A204.1 (cell line): ENCODE data around the gene IFNL1.
"Not testable (repeated sequence)": the region's sequence is repeated elsewhere in the genome, so short reads cannot be mapped to it uniquely, and the experiment has no call there.

Experiments
- FAIRE-seq: peaks from 2 replicates; lab custom pipeline; 2012; peaks lifted over from hg19 to GRCh38; lab: Jason Lieb, UNC

IFNL1 gene

DNA sequence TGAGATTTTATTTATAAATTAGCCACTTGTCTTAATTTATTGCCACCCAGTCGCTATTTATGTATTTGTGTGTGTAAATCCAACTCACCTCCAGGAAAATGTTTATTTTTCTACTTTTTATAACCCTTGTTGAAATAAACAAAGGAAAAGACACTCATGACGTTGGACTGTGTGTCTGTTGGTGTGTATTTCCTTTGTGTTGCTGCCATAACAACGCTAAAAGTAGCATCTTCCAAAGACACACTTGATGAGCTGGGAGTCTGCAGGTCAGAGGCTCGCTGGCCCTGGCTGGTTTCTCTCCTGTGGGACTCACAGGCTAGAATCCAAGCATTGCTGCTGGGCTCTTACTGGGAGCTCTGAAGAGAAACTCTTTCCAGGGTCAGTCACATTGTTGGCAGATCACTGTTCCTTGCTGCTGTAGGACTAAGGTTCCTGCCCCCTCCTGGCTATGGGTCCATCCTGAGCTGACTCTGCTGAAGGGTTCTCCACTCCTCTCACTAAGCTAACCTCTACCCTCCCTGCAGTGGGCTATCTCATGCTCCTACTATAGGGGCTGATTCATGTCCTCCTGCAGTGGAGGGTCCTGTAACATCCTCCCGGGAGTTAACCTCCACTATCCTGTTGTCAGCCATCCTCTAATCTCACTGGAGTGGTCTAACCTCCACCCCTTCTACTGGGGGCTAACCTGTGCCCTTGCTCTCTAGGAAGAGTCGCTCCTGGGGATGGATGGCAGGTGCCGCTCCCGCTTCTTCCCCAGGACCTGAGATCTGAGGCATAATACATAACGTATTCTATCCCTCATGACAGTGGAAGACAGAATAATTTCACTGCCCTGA, 26.0 kb upstream of the IFNL1 start:
- no peak for FAIRE-seq

GRCh38 chr19:39273859-39274258, 22.3 kb upstream of the IFNL1 start:
- FAIRE-seq: not testable (repeated sequence)

DNA sequence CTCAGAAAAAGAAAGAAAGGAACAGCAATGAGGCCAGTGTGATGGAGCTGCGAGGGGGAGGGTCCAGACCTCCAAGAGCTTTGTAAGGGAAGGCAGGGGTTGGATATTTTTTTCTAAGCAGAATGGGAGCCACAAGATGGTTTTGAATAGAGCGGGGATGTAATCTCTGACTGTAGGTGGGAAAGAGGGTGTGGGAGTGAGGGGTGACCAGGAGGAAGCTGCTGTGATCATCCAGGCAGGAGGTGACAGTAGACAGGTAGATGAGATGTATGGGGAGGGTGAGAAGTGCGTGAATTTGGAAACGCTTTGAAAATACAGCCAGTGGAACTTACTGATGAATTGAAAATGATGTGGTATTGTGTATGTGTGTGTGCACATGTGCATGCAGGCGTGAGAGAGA, 20.6 kb upstream of the IFNL1 start:
- no peak for FAIRE-seq

DNA sequence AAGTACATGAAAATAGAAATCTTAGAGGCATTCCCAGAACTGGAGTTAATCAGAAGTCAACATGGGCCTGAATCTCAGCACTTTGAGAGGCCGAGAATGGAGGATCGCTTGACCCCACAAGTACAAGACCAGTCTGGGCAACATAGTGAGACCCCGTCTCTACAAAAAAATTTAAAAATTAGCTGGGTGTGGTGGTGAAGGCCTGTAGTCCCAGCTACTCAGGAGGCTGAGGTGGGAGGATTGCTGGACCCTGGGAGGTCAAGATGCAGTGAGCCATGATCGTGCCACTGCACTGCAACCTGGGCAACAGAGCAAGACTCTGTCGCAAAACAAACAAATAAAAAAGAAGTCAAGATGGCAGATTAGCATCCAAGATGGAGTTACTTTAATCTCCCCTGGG, 19.5 kb upstream of the IFNL1 start:
- no peak for FAIRE-seq

GRCh38 chr19:39277598-39277997, 18.6 kb upstream of the IFNL1 start:
- no peak for FAIRE-seq

DNA sequence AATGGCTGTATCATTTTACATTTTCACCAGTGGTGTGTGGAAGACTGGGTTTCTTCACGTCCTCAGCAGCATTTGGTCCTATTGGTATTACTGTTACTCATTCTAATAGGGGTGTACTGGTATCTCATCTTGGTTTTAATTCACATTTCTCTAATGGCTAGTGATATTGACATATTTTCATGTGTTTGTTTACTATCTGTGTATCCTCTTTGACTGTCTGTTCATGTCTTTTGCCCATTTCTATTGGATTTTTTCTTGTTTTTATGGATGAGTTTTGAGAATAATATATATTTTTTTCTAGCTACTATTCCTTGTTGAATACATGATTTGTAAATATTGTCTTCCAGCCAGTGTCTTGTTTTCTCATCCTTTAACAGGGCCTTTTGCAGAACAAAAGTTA, 14.2 kb upstream of the IFNL1 start:
- no peak for FAIRE-seq

DNA sequence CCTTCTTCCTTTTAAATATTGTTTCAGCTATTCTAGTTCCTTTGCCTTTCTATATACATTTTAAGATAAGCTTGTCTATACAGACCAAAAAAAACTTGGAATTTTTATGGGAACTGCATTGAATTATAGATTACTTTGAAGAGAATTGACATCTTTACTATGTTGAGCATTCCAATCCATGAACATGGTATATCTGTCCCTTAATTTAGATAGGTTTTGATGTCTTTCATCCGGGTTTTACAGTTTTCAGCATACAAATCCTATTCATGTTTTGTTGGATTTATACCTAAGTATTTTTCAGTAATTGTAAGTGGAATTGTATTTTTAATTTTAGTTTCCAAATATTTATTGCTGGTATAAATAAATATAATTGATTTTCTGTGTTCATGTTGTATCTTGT, 12.2 kb upstream of the IFNL1 start:
- peak; percentile 3 for FAIRE-seq

DNA sequence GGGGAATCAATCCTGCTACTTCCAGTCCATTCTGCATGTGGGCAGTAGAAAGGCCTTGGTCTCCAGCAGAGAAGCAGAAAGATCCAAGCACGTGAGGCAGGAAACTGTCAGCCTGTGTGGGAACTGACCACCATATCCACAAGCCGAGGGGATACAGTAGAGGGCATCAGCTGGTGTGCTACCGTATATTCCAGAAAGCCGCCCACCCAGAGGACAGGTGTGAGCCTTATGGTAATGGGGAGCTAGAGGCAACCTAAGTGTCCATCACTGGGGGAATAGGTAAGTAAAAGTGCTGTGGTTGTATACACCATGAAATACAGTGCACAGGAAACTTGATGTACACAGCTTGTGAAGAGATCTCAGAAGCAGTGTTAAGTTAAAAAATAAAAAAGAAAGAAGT, 2.8 kb upstream of the IFNL1 start:
- no peak for FAIRE-seq

DNA sequence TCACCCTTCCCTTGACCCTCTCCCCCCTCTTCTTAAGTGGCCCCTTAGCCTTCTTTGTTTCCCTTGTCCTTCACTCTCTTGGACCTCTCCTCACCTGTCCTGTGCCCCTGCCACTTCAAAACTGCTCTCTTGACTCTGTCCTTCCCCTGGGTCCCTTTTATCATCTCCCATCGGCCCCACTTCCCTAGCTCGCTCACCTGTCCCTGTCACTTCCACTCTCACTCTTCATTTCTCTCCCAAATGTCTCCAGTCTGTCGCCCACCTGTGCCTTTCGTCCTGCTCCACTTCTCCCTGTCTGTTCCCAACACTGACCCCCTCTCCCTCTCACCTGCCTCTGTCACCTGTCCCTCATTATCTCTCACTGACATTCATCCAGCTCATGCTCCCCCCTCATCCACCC, 699 bp downstream of the IFNL1 start:
- no peak for FAIRE-seq

DNA sequence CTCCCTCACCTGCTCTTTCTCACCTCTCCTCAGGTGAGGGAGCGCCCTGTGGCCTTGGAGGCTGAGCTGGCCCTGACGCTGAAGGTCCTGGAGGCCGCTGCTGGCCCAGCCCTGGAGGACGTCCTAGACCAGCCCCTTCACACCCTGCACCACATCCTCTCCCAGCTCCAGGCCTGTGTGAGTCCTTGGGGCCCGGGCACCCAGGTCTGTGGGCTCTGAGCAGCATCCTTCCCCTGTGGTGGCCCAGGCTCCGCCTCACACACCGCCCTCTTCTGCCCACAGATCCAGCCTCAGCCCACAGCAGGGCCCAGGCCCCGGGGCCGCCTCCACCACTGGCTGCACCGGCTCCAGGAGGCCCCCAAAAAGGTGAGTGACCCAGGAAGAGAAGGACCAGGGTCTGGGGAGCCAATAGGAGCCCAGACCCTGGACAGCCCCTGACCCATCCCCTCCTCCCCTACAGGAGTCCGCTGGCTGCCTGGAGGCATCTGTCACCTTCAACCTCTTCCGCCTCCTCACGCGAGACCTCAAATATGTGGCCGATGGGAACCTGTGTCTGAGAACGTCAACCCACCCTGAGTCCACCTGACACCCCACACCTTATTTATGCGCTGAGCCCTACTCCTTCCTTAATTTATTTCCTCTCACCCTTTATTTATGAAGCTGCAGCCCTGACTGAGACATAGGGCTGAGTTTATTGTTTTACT, 1.9 kb downstream of the IFNL1 start:
- FAIRE-seq: no peak

DNA sequence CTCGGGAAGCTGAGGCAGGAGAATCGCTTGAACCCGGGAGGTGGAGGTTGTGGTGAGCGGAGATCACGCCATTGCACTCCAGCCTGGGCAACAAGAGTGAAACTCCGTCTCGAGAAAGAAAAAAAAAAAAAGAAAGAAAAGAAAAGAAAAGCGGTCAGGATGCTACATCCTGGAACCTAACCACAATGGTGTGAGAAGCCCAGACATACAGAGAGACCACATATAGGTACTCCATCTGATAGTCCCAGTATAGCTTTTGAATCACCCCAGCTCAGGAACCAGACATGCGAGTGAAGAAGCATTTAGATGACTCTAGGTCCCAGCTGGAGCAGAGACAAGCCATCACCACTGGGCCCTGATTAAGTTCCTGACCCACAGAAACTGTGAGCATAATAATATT, 3.2 kb downstream of the IFNL1 start:
- no peak for FAIRE-seq

- FAIRE-seq: no peak
Observed at GRCh38 chr19:39299832-39300231, 3.6 kb downstream of the IFNL1 start.

DNA sequence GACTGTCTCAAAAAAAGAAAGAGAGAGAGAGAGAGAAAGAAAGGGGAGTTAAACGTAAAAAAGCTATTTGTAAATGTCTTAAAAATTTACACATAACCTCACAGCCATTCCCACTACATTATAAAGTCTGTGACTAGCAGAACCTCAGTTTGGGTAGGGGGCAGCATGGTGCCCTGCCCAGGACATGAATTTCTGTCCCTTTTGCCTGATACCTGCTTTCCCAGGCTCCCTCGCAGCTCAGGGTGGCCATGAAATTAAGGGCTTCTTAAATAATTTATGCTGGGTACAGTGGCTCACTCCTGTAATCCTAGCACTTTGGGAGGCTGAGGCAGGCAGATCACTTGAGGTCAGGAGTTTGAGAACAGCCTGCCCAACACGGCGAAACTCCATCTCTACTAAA, 4.8 kb downstream of the IFNL1 start:
- FAIRE-seq: no peak

- FAIRE-seq: no peak
Observed at GRCh38 chr19:39301562-39301961, 5.4 kb downstream of the IFNL1 start.

DNA sequence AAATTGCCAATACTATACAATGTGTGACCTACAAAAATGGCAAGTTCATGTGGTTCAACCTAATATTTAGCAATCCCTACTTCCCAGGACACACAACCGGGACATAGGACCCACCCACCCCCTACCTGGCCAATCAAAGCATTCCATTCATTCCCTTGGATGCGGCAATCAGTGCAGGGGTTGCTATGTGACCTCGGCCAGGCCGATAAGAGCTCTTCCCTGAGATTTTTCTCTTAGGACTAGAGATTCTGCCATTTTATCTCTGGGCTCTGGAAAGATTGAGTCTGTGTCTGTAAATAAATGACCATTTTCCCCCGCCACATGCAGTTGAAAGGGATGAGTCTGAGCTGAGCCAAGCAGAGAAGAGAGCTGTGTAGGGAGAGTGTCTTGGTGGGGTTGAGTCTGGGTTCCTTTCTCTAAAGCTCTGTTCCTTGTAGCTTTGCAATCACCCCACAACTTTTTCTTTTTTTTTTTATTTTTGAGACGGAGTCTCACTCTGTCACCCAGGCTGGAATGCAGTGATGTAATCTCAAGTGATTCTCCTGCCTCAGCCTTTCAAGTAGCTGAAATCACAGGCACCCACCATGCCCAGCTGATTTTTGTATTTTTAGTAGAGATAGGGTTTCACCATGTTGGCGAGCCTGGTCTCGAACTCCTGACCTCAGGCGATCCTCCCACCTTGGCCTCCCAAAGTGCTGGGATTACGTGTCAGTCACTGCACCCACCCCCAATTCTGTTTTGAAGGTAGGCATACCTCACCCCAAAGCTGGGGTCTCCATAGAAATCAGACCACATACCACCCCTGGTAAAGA, 7.4 kb downstream of the IFNL1 start:
- no peak for FAIRE-seq

- no peak for FAIRE-seq
Observed at GRCh38 chr19:39304185-39304513, 7.9 kb downstream of the IFNL1 start.

DNA sequence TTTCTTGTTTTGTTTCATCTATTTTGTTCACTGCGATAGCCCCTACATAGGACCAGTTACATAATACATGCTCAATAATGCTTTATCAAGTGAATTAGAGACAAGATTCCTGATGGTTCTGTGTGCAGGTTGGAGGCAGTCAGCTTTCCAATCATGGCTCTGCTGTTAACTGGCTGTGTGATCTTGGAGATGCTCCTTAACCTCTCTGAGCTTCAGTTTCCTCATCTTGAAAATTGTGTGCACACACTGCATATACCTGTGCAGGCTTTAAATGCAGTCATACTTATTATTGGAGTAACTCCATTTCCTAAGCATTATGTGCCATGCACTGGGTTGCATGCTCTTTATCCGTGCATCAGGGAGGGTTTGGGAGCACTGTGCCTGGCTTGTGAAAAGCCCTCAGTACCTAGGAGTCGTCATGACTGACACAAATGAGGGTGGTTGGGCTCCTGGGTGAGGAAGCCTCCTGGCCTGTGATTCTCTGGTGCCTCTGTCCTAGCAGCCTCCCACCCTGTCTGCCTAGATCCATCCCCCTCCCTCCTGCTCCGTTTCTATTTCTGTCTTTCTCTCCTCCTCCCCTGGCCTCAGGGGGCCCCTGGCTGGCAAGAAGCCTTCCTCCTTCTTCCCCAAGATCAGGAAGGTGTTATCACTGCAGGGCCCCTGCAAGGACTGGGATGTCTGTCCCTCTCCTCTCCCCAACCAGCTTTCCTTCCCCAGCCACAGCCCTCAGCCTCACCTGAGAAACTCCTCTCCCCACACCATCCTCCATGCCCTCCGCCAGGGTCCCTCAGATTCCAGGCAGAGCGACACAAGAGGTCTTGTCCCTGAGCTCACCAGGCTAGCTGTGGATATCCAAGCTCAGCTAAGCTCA, 8.7 kb downstream of the IFNL1 start:
- no peak for FAIRE-seq

GRCh38 chr19:39306075-39306474, 9.9 kb downstream of the IFNL1 start:
- FAIRE-seq: no peak

GRCh38 chr19:39307046-39307821, 11.0 kb downstream of the IFNL1 start:
- no peak for FAIRE-seq

GRCh38 chr19:39307822-39308530, 11.8 kb downstream of the IFNL1 start:
- FAIRE-seq: no peak
